ENCODE data around the gene FAM124B. TPM values are rescaled to one million over a fixed set of nuclear protein-coding genes. Genes with fewer than 3 reads are reported as not detected.
A peak's percentile ranks its signal among the peaks of the same experiment; 100 is the strongest.
"Not testable (repeated sequence)": the region's sequence is repeated elsewhere in the genome, so short reads cannot be mapped to it uniquely, and the experiment has no call there.

FAM124B gene
- total RNA-seq, 1 donor, result 46.3 TPM

DNA sequence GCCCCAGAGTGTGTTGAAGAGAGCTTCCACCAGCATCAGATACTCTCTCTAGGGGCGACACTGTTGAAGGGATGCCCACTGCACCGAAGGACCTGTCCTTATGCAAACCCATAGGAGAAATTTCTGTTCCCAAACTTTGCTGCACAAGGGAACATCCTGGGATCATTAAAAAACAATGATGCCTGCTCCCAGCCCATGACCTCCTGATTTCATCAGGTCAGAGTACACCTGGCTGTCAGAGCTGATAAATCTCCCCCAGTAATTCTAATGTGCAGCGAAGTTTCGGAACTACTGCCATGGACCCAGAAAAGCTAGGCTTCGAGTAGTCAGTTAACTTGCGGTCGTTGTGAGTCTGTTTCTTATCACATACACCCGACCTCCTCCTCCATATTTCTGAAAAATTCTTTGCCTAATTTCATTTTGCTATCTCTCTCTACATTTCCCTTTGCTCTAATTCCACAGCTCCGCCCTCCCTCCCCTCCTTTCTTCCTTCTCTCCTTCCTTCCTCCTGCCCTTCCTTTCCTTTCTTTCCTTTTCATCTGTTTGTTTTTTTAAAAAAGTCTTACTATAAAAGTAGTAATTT is 18.8 kb downstream of the FAM124B start:
- no peak for DNase-seq (ENCODE audit: low read depth in 2 of 3, low spot score in 2 of 3)

DNA sequence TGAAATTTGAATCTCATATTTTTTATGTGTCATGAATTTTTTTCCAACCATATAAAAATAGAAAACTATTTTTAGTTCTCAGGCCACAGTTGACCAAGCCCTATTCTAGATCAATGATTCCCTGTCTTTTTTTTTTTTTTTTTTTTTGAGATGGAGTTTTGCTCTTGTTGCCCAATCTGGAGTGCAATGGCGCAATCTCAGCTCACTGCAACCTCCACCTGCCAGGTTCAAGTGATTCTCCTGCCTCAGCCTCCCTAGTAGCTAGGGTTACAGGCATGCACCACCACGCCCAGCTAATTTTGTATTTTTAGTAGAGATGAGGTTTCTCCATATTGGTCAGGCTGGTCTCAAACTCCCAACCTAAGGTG is 19.6 kb downstream of the FAM124B start:
- DNase-seq (ENCODE audit: low read depth in 2 of 3, low spot score in 2 of 3), result not testable (repeated sequence)

DNA sequence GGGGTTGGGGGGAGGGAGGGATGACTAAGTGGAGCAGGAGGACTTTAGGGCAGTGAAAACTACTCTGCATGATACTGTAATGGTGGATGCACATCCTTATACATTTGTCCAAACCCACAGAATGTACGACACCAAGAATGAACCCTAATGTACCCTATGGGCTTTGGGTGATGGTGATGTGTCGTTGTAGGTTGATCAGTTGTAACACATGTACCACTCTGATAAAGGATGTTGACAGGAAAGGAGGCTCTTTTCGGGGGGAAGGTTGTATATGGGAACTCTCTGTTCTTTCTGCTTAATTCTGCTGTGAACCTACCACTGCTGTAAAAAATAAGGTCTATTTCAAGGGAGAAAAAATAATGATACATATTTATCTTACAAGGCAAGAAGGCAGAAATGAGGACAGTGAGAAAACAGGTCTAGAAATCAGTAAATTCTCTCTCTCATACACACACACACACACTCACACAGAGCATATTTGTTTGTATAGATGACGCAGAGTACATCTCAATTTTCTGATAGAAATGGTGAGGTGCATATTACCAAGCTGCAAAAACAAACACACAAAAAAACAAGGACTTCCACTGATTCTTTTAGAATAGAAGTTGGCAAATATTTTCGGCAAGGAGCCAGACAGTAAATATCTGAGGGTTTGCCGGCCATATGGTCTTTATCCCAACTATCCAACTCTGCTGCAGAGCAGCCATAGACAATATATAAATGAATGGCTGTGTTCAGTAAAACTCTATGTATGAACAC is 20.2 kb downstream of the FAM124B start:
- no peak for DNase-seq (ENCODE audit: low read depth in 2 of 3, low spot score in 2 of 3)

DNA sequence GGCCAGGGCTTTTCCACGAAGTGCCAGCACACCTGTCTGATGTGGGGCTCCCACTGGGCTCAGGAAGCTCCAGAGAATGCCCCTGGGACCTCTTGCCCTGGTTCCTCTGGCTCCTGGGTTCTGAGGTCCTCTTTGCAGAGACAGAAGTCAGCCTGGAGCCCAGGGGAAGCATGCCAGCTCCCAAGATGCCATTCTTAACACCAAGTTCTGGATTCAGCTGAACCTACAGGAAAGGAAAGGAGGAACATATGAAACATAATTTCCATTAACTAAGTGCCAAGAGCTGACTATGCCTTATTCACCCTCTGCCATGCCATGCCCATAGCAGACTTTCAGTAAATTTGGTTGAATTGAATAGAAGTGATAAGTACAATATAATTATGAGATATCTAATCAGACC is 21.9 kb downstream of the FAM124B start:
- DNase-seq (ENCODE audit: low read depth in 2 of 3, low spot score in 2 of 3), result no peak

DNA sequence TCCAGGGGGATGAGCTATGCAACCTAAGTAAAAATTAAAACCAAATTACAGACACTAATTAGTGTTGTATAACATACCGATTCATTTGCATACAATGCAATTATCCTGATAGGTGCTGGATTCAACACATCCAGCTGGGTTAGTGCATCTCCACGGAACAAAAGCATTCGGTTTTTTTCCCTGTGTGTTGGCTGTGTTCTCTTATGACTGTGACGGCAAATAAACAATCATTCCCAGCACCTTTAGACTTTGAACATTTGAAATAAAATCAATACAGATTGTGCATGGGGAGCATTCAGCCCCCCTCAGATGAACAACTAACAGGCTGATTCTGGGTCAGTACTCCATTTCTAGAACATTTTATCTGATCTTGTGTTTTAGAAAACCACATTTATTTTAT is 22.7 kb downstream of the FAM124B start:
- no peak for DNase-seq (ENCODE audit: low read depth in 2 of 3, low spot score in 2 of 3)

DNA sequence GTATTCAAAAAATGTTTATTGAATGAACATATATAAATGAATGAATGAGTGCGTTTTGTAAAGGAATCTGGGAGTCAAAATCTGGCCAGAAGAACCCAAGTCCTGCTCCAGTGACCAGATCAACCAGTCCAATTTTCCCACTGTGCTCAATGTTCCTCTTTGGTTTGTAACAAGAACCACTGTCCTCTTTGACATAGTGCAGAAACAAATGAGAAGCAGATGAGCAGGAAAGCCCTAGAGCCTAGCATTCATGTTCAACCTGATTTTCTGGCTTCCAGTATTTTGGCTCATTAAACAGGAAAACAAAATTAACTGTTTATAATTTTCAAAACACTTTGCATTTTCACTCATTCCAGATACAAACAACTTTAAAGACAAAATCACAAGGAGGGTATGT is 23.2 kb downstream of the FAM124B start:
- DNase-seq (ENCODE audit: low read depth in 2 of 3, low spot score in 2 of 3), result no peak

DNA sequence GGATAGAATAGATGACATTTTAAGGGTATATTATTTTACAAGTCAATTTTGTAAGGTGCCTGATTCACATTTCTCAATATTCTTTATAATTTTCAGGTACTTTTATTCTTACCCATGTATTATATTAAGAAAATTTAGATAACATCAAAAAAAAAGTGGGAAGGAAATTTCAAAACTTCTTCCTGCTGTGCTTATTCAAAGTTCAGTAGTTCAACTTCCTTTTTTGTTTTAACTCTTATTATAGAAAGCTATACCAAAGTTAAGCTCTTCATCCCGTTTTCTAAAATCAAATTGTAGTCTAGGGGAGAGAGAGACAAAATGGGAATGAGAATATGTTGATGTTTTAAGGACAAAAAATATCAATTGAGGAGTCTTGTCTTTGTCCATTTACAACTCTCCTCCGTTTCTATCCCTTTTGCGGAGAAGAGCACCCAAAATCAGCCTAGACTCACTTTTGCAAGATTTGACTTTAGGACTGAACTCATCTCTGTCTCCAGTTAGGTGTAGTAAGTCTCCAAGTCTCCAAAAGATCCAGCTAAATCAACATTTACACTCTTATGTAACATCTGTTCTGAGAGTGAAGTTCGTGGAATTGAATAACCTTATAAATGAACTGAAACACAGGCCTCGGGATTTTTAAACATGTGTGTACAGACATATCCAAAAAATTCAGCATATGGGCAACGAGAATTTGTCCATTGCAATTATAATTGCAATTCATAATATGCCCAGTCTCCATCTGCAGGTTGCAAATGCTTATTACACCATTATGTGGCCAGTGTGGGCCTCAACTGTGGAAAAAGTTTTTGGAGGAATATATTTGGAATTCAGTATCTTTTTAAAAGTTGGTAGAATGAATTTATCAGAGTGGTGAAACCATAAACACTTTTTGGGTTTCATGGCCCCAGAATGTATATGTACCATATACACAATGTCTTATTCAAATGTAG is 23.9 kb downstream of the FAM124B start:
- peak in 1 of 3 donors; percentile 32 for DNase-seq (ENCODE audit: low read depth in 2 of 3, low spot score in 2 of 3)

DNA sequence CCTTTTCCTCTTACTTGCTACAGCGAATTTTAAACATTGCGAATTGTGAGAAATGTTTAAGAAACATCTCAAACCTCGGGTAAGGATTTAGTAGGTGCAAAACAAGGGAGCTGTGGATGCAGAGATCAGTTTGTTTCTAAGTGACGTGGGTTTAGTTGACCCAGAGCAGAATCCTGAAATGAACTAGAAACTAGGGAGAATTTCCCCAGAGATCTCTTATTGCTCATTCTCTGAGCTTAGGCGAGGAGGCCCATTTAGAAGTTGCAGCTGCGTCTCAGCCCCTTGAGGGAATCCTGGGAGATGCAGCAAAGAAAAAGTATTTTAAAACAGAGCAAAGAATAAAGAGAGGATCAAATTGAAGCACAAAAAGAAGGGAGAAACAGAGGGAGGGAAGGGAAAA is 29.3 kb downstream of the FAM124B start:
- DNase-seq (ENCODE audit: low read depth in 2 of 3, low spot score in 2 of 3), result no peak

DNA sequence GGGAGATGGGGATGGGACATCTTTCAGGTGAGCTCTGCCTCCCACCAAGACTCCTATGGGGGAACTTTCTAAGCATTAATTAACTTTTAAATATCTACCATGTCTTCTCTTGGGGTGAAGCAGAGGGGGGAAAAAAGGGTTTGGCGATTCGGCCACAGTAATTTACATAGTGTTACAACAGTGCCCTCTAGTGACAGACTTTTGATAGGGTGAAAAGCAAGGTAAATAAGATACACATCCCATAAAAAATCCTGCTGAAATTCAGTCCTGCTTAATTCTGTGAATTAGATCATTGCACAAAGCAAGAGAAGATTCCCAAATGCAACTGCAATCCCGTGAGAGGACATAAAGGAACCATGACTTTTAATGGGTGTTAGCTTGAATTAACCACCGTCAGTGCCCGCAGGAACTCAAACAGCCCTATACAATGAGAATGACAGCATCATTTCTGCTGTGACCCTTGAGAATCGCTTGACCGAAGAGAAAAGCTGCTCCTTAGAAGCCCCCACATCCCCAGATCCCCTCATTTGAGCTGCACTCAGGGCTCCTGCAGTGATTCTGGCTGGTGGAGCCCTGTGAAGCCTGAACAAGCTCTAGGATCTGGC is 32.8 kb downstream of the FAM124B start:
- DNase-seq (ENCODE audit: low read depth in 2 of 3, low spot score in 2 of 3), result peak in 2 of 3 donors; percentile 37 to 71

DNA sequence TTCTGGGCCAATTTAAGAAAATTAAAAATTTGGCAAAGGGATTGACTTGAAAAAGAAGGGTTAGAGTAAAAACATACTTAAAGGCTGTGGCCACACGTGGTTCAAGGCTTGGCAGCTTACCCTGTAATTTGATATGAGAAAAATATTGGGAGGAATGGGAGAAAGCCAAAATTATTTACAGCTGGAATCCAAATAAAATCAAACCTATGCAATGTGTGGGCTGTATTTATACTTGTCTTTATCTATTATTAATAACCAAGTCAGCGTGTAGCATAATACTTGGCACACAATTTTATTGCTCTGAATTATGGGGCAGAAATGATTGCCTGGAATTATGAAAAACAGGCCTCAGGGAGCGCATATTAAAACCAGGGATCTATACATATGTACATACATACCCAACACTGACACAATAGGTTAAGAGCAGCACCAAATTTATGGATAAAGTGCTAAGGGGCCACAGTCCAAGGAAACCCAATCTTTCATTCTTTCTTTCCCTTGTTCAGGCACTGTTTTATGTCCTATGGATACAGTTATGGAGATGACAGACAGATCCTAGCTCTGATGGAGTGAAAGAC is 35.6 kb downstream of the FAM124B start:
- no peak for DNase-seq (ENCODE audit: low read depth in 2 of 3, low spot score in 2 of 3)

DNA sequence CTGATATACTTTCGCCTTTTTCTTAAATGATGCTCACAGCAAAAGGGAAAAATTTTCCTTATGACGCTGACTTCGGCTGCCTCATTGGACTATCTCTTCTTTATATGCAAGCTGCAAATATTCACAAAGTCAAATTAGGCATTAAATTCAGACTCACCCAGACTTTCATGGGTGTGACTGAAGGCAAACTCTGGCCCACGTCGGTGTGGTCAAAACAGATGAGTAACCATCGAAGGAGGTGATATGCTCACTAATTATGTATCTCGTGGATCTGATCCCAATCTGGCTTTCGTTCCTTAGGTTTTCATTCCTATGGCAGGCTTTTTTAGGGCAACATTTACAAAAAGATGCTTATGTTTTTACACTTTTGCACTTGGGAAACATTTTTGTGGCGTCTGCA is 36.6 kb downstream of the FAM124B start:
- no peak for DNase-seq (ENCODE audit: low read depth in 2 of 3, low spot score in 2 of 3)

DNA sequence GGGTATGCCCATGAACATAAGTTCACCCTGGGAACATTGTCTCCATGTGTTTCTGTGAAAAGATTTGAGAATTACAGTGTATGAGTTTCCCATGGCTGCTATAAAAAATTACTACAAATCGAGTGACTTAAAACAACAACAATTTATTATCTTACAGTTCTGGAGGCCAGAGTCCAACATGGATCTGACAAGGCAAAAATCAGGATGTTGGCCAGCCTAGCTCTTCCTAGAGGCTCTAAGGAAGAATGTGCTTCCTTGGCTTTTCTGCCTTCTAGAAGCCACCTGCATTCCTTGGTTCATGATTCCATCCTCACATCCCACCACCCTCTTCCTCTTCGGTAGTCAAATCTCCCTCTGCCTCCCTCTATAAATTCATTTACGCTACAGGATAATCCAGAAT is 38.6 kb downstream of the FAM124B start:
- no peak for DNase-seq (ENCODE audit: low read depth in 2 of 3, low spot score in 2 of 3)

DNA sequence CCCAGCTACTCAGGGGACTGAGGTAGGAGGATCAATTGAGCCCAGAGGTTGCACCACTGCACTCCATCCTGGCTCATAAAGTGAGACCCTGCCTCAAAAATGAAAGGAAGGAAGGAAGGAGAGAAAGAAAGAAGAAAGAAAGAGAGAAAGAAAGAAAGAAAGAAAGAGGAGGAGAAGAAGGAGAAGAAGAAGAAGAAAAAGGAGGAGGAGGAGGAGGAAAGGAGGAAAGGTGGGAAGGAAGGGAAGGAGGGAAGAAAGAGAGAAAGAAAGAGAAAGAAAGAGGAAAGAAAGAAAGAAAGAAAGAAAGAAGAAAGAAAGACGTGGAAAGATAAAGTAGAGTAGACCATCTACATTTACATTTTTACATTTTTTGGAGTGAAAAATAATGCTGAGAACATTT is 39.8 kb downstream of the FAM124B start:
- DNase-seq (ENCODE audit: low read depth in 2 of 3, low spot score in 2 of 3), result no peak

DNA sequence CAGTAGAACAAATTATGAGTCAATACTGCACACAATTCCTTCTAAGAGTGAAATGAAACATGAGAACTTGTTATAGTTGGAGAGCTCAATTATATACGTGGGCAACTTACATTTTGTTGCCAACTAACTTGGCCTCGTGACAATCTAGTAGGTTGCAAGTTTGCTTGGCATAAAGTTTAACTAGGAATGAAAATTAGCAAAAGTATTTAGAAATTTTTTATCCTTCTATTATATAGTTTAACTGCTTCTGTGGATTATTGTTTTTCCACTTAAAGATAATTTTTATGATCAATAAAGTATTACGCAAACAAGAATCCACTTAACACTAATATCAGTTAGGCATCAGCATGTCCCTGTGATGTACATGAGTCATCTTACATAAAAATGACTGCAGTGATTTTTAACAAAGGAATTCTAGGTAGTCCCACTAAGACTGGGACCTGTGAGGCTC is 41.1 kb downstream of the FAM124B start:
- no peak for DNase-seq (ENCODE audit: low read depth in 2 of 3, low spot score in 2 of 3)

DNA sequence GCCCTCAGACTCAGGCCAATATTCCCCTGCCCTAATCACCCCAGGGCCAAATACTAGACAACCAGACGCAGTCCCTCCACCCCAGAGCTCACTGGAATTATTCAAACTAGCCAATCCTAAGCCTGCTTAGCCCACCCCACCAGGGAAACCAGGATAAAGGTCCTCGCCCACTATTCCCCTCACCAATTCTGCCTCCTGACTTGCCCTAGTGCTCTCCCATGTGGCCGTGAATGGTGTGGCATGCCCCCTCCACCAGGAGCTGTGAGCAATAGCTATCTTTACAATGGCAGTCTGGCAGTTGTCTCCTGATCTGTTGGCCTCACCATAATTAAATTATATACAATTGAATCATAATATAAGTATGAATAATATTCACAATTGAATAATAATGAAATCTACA is 42.3 kb downstream of the FAM124B start:
- peak in 2 of 3 donors; percentile 20 to 29 for DNase-seq (ENCODE audit: low read depth in 2 of 3, low spot score in 2 of 3)

DNA sequence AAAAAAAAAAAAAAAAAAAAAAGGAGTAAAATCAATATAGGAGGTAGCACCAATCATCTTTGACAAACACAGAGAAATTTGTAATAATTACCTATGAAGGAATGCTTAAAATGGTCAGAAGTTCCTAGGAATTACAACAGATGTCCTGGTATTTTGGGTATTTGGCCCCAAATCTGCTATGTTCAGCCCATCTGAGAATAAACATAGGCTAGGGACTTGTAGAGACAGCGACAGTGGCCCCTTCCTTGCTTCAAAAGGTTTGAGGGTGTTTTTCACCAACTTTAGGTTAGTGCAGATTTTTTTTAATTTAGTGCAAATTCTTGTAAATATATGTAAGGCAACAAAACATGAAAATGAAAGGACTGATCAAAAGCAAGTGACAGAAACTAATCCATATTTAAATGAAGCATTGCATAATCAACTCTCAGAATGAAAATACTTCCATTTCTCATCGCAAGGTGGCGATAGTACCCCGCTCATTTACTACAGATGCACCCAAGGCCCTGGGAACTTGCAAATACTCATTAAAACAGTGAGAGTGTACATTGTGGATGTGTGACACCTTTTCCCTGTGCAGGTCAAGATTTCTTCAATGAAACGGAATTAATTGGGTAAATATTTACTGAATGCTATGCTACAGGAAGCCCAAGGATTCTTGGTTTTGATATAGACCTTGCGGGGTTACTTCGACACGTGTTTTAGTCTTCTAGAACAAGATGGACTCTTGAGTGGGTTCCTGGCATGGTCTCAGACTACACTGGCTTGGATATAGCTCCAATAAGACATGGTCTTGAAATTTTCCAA is 44.6 kb downstream of the FAM124B start:
- peak; percentile 49 to 85 (median 66) for DNase-seq (ENCODE audit: low read depth in 2 of 3, low spot score in 2 of 3)

DNA sequence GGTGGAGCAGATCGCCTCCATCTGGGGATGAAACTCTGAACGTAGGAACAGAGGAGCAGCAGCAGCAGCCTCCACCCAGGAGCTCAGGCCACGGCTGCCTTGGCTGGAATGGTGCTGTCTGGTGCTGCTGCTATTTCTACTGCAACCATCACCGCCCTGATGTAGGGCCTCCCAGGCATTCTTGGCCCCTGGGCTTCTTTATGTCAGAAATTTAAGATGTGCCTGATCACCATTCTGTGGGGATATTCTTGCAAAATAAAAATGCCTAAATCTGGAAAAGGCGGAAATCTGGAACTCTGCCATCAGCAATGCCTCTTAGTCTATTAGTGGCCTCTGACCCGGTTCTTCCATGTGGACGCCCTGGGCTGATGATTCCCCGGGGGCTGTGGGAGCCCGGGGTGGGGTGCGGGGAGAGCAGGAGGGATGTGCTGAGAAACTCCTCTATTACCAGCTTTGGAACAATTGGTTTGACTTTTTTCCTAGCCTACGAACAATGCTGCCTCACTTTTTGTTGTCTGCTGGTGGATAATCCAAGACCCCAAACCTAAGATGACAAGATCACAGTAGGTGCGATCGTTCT is 47.2 kb downstream of the FAM124B start:
- no peak for DNase-seq (ENCODE audit: low read depth in 2 of 3, low spot score in 2 of 3)

DNA sequence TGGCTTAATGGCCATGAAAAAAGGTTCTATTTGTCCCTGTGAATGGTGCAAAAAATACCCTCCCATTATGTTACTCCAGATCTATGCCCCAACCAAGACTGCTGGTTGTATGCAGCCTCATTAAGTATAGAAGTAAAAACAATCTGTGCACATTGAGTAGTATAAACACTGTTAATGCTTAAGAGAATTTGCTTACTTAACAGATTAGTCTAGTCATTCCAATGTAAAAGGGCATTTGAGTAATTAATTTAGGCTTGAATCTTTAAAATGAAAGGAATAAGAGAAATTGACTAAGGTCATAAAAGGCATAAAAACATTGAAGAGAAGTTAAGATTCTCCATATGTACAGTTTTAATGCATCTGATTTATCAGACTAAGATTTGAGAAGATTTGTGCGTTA is 51.2 kb downstream of the FAM124B start:
- DNase-seq (ENCODE audit: low read depth in 2 of 3, low spot score in 2 of 3), result no peak

DNA sequence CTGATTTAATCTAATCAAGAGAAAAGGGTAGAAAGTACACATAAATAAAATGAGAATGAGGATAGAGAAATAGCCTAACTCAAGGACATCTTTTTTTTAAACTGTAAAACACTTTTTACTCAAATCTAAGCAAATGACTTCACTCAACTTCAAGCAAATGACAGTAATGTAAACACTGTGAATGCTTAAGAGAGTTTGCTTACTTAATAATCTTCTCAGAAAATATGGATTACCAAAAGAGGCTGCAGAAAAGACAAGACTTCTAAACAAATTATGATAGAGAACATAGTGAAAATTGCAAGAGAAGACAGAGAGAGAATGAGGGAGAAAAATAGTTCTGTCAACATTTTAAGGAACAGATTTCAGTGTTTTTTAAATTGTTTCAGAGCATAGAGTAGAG is 52.5 kb downstream of the FAM124B start:
- DNase-seq (ENCODE audit: low read depth in 2 of 3, low spot score in 2 of 3), result no peak
